ENCODE results near the gene NAV2. TPM values are rescaled to one million over a fixed set of nuclear protein-coding genes. Genes with fewer than 3 reads are reported as not detected.

Gene NAV2
- total RNA-seq, 1 experiment from 2014 or later = 46.3 TPM

GRCh38 chr11:20129665-20130064 is 417.0 kb downstream of the NAV2 start:
- DNase-seq = no peak
- no peak overlapping the region for H3K4me2 ChIP-seq (ENCODE audit: insufficient read depth, insufficient read length, low read length)
- H2BK15ac ChIP-seq (ENCODE audit: low read depth, low read length) = no peak overlapping the region
- H3K4me3 Mint-ChIP-seq = no peak overlapping the region
- peaks cover 8% of the 10 kb centered on the region; the same call in 1 of the 2 replicates for H3K27me3 ChIP-seq (ENCODE audit: insufficient read depth, low read length)
- H3K9ac ChIP-seq (ENCODE audit: extremely low read depth, insufficient read length, low read length) = no peak overlapping the region
- no peak overlapping the region for H4K91ac ChIP-seq (ENCODE audit: insufficient read length, low read depth, low read length)
- H3K18ac ChIP-seq (ENCODE audit: insufficient read length, low read depth, low read length) = no peak overlapping the region
- no peak overlapping the region for H3K23ac ChIP-seq (ENCODE audit: insufficient read length, low read depth, low read length)
- H3K79me1 ChIP-seq (ENCODE audit: insufficient read depth, low read depth, low read length, poor library complexity, severe bottlenecking) = no peaks in the 10 kb centered on the region
- H2BK20ac ChIP-seq (ENCODE audit: low read depth, low read length, poor library complexity, severe bottlenecking) = no peak overlapping the region
- H4K20me1 ChIP-seq (ENCODE audit: control insufficient read depth, insufficient read depth, insufficient read length) = no peaks in the 10 kb centered on the region
- no peak overlapping the region for H2AFZ ChIP-seq (ENCODE audit: low read length)
- H4K8ac ChIP-seq (replicated peaks; ENCODE audit: insufficient read length, low read depth, low read length) = no peak overlapping the region
- H3K4me1 Mint-ChIP-seq = peaks cover 15 to 16% of the 10 kb centered on the region in 2 experiments
- no peak overlapping the region for H3K27ac ChIP-seq (ENCODE audit: insufficient read length, low read depth, low read length)
- no peak overlapping the region for H2AK5ac ChIP-seq (ENCODE audit: insufficient read length, low read length)
- no peaks in the 10 kb centered on the region for H3K9me3 ChIP-seq (ENCODE audit: control insufficient read depth, low read depth, low read length)
- peaks cover 7% of the 10 kb centered on the region for H3K23me2 ChIP-seq (ENCODE audit: insufficient read length, low read depth, low read length, poor library complexity, severe bottlenecking)
- no peaks in the 10 kb centered on the region for H3K9me3 Mint-ChIP-seq
- no peak overlapping the region for H3K14ac ChIP-seq (ENCODE audit: insufficient read depth, low read length)
- no peak overlapping the region for H2BK5ac ChIP-seq (ENCODE audit: insufficient read length, low read length)
- H3K27me3 Mint-ChIP-seq (ENCODE audit: low read depth) = peaks cover 34% of the 10 kb centered on the region
- H3K79me2 ChIP-seq (ENCODE audit: insufficient read depth, low read length) = no peaks in the 10 kb centered on the region
- no peak overlapping the region for H3K4ac ChIP-seq (ENCODE audit: low read depth, low read length)
- H3K4me1 ChIP-seq (ENCODE audit: insufficient read depth, low read length) = no peaks in the 10 kb centered on the region
- H3K56ac ChIP-seq (ENCODE audit: insufficient read length, low read depth, low read length) = no peak overlapping the region
- no CpG with 5 or more reads among the region's 4 CpGs for WGBS (ENCODE audit: extremely low coverage, insufficient read length, low lambda C conversion rate)
- no peak overlapping the region for H3K27ac Mint-ChIP-seq
- H4K5ac ChIP-seq (ENCODE audit: insufficient read length, low read depth, low read length) = no peak overlapping the region
- no peaks in the 10 kb centered on the region for H3K36me3 Mint-ChIP-seq (ENCODE audit: insufficient read depth in 1 of 3, low read depth in 3 of 3)
- H2BK120ac ChIP-seq (ENCODE audit: low read depth, low read length, poor library complexity, severe bottlenecking) = no peak overlapping the region
- H2BK12ac ChIP-seq (ENCODE audit: insufficient read length, low read depth, low read length) = no peak overlapping the region
- TF ChIP-seq CTCF (conservative IDR thresholded peaks at IDR 0.05) = no peak
- no peak overlapping the region for H3T11ph ChIP-seq (ENCODE audit: low read length)
